Gastrocnemius medialis (tissue), 4 donors: ENCODE measurements around the gene SPSB1.

Experiments
- CTCF ChIP-seq, 5 experiments: fragments of 450-650 bp in 3 of 5; fragments of 200-600 bp in 2 of 5; sonication (generic) in 2 of 5; IDR thresholded peaks in 4 of 5; conservative IDR thresholded peaks in 1 of 5; 1 replicate in 4 of 5; 2 replicates in 1 of 5; pipeline ENCODE4 v1.5.1; 2016 to 2019; ENCODE audit warnings: antibody characterized with exemption in 5 of 5, mild to moderate bottlenecking in 3 of 5, moderate library complexity in 3 of 5
- POLR2A ChIP-seq, 2 donors: fragments of 450-650 bp; IDR thresholded peaks; one replicate each; pipeline ENCODE4 v1.6.1; 2017; ENCODE audit warnings: antibody characterized with exemption in 2 of 2, mild to moderate bottlenecking in 2 of 2, moderate library complexity in 2 of 2

- no peak for TF ChIP-seq POLR2A (IDR thresholded peaks at IDR 0.05)
- TF ChIP-seq CTCF (IDR thresholded peaks at IDR 0.05 in 4 of 5, conservative IDR thresholded peaks at IDR 0.05 in 1 of 5), result no peak
Observed at GRCh38 chr1:9317072-9317471, 24.4 kb downstream of the SPSB1 start.
